Measurements from ENCODE around the gene PRUNE2.

DNA sequence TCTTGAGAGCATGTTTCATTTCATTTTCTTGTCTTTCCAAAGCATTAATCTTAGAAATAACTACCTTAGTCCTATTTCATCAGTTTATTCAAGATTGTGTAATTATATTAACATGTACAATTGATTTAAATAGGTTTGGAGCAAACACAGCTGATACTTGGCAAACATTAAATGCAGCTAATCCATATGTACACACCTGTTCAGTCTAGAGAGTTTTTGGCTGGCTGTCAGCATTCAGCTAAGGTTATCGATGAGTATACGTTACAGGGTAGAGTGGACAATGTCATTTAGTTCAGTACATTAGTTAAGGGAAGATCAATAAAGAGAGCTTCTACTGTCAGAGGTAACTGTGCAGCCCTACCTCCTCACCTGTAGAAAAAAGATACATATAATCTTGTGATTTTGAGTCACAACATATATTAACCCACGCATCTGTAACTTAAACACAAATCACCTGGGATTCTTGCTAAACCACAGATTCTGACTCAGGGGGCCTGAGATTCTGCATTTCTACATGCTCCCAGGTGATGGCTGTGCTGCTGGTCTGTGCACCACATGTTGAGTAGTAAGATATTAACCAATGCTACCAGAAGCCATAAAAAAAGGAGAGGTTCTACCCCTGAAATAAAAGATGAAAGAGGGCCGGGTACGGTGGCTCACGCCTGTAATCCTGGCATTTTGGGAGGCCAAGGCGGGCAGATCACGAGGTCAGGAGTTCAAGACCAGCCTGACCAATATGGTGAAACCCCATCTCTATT is 175.8 kb downstream of the PRUNE2 start:
- no peak for TF ChIP-seq TAF1 (IDR thresholded peaks at IDR 0.05; ENCODE audit: borderline replicate concordance, insufficient read depth, low read length)
- no peak for TF ChIP-seq POLR2AphosphoS5 (IDR thresholded peaks at IDR 0.05; ENCODE audit: low read depth, low read length)
- TF ChIP-seq REST (IDR thresholded peaks at IDR 0.05; ENCODE audit: insufficient read depth in 1 of 2, low read depth in 2 of 2, low read length in 2 of 2): no peak
